HG03103 (cell line): Measurements from ENCODE around the gene RBM19.

Source experiments
- ATAC-seq: cut with Tn5 transposase; IDR thresholded peaks from one replicate; pipeline ENCODE4 v1.9.1; 2021; ENCODE audit warnings: low read depth; ENCODE audit not compliant: unreplicated experiment

The RBM19 gene

DNA sequence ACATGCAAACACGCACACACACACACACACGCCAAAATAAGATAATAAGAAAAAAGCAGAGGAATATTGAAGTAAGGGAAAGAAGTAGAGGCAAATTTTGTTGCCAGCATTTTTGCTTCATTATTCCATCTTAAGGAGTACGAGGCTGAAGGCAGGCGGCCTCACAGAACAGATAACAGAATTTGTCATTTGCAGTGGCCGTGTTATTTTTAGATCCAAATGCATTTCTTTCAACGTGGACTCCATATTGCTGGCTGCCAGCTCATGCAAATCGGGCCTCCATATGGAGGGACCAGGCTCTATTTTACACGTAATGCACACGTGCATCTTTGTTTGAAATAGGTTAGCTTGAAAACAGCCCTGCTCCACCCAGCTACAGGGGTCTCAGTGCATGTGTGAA, 172.9 kb downstream of the RBM19 start:
- no peak for ATAC-seq

DNA sequence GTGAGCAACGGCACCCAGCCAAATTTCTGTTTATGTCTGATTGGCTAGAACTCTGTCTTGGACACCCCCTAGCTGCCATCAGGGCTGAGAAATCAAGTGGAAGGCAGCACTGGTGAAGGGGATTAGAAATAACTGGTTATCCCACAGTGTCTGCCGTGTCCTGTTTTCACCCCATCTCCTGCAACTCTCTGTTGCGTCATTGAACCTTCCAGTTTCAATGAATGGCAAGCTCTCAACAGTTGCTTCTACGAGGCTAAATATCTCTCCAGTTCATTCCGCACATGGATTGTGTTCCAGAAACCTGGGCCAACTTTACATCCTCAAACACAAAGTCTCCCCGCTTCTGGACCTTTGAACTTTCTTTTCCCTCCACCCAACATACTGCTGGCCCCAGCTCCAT, 173.7 kb downstream of the RBM19 start:
- ATAC-seq, result no peak

DNA sequence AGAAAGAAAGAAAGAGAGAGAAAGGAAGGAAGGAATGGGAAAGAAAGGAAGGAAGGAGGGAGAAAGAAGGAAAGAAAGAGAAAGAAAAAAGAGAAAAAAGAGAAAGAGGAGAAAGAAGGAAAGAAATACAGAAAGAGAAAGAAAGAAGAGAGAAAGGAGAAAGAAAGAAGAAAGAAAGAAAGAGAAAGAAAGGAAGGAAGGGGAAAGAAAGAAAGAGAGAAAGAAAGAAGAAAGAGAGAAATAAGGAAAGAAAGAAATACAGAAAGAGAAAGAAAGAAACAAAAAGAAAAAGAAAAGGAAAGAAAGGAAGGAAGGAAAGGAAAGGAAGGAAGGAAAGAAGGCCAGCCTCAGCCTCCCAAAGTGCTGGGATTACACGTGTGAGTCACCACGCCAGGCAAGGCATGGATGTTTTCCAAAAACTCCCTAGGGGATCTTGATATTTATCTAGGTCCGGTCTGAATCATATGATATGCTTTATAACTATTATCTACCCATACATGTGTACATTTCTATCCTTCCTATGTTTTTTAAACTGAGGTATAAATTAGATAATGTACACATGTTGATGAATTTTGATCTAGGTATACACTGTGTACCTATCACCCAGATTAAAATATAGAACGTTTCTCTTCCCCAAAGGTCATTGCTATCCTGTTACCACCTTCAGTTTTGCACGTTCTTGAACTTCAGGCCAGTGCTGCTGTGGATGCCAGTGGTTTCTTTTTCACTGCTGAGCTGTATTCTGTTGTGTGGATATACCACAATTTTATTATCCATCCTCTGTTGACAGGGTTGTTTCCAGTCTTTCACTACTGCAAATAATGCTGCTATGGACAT, 177.9 kb downstream of the RBM19 start:
- no peak for ATAC-seq

DNA sequence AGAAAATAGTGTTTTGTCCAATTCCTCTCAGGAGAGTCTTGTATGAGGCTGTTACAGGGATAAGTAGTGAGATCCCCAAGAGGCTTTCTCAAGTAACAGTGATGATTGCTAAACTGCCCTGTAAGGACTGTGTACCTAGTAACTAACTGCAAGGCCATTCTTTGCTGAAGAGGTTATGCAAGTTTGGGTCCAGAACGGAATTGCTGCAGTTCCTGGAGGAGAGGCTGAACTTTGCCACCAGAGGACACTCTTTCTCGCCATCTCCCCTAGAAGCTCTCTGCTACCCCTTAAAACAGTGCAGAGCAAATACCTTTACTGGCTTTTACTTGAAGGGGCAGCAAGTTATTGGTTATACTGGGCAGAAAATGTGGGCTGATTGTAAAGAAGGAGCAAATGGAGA, 180.0 kb downstream of the RBM19 start:
- no peak for ATAC-seq

DNA sequence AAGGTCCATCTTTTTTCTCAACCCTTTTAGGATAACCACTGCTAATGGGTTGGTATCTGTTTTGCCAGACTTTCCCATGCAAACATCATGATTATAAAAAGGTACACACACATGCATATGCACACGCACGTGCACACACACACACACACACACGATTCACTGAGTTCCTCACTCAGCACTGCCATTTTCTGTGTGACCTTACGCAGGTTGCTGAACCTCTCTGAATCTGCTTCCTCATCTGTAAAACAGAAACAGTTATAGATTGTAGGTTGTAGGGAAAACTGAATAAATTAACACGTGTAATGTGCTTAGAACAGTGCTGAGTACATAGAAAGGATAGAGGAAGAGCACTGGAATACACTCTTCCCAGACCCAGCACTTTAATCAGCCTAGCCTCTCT, 182.3 kb downstream of the RBM19 start:
- no peak for ATAC-seq

DNA sequence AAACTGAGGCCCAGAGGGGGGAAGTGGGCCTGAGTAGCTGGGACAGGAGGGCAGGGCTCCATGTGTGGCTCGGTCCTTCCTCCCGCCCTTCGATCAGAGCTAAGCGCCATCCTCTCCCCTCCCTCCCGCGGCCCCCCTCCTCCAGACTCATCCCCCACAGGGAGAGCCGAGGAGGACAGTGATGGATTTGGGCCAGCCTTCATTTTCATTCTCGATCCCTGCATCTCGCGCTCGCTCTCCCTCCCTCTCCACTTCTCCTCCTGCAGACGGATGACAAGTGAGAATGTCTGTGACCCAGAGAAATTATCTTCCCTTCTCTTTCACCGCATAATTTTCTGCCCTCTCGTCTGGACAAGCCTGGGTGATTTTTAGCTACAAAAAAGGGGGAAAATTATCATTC, 183.3 kb downstream of the RBM19 start:
- no peak for ATAC-seq

DNA sequence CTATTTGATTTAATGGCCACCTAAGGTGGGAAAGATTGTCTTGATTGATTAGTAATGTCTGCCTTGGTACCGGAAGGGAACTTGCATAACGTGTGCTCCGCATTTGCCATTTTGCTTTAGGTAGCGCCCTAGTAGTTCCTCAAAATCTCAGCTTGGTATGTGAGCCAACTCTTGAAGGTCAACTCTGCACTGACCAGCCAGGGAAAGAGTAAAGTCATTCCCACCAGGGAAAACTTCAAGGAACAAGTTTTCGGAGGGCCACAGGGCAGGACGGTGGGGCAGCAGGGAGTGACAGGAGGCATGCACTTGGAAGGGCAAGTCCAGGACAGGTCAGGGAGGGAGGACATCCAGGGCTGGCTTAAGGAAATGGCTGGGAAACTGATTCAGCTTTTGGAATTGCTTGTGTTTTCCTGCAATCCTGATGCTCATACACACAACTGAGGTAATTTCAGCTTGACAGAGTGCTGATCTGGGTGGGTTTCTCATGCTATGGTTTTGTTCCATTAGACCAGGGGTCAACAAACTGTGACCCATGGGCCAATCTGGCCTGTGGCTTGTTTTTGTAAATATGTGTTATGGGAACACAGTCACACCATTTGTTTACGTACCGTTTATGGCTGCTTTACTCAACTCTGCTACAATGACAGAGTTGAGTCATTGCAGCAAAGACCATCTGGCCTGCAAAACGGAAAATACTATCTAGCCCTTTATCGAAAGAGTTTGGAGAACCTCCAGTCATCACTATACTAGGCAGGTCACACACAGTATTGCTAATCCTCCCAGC, 184.5 kb downstream of the RBM19 start:
- ATAC-seq, result no peak

DNA sequence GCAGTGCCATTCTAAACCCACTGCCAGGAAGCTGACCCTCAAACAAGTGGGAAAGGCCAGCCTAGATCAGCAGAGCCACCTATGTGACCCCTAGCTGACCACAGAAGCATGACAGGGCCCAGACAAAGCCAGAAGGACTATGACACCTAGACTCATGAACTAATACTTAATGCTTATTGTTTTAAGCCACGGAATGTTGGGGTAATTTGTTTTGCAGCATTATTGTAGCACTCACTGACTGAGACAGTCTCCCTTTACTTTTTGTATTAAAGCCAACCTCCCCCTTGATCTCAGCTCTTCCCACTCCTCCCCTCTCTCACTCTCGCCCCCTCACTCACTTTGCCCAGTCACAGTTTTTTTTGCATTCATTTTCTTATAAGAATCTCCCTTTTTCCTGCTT, 186.4 kb downstream of the RBM19 start:
- ATAC-seq, result no peak

DNA sequence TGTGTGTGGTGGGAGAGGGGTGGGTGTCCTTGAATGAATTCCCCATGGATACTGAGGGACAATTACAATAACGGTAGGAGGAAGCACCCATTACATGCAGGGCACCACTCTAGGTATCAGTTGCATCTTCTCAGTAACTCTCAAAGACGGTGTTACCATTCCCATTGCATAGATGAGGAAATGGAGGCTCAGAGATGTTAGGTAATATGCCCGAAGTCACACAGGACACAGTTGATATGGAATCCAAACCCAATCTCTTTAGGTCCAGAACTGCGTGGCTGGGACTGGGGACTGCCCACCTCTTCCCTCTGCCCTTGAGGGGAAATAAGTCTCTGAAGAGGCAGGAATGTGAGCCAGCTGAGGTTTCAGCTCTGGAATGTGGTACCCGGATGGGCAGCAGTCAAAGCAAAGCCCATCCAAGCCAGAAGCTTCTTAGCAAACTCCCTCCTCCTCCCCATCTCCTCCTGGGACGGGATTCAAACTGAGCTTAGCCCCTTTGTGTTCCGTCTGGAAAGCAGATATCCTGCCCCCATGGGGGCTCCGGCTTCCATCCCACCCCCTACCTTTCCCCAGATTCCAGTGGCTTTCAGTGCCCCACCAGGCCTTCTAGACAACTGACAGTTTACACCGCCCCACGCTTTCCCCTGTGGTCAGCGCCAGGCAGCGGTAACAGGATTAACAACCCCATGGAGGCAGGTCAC, 187.5 kb downstream of the RBM19 start:
- ATAC-seq, result no peak

DNA sequence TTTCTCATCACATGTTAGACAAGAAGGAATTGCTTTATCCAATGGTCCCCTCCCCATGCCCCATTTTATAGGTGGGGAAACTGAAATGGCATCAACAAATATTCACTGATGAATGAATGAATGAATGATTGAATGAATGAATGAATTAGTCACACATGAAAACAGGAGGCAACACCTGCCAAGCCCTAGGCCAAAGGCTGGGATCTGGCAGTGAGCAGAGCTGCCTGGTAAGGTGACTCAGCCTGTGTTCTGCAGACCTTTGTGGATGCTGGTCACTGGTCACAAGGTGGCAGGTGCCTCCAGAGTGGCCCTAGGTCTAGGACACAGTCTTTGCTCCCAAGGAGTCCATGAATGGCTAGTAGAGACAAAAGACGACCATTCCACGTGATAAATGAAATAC, 188.4 kb downstream of the RBM19 start:
- ATAC-seq, result no peak

DNA sequence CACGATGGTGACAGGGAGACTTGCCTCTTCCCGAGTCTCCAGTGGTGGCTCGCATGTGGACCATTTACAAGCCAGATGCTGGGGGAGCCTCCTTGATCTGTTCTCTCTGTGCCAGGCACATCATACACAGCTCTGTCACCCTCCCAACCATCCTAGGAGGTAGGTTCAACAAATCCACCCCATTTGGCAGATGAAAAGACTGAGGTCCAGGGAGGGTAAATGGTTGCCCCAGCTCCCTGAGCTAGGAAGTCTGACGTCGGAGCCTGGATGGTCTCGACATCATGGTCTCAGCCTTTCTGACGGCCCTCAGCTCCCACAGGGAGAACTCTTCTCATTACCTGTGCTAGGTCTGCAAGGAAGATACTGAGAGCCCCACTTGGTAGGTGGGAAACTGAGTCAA, 189.6 kb downstream of the RBM19 start:
- no peak for ATAC-seq

DNA sequence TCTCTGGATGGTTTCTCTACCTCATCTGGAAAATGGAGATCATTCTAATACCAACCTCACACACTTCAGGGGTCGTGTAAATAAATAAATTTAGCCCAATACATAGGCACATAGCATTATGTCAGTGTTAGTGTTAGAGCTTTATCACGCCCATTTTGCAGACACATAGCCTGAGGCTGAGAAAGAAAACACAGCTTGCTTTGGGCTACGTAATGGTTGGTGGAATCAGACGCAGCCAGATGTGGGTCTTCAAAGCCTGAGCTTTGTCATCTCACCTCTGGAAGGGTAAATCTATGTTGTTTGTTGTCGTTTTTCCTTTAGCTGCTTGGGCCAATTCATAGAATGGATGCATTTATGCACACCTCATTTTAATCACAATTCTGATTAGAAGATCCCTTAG, 191.6 kb downstream of the RBM19 start:
- no peak for ATAC-seq

DNA sequence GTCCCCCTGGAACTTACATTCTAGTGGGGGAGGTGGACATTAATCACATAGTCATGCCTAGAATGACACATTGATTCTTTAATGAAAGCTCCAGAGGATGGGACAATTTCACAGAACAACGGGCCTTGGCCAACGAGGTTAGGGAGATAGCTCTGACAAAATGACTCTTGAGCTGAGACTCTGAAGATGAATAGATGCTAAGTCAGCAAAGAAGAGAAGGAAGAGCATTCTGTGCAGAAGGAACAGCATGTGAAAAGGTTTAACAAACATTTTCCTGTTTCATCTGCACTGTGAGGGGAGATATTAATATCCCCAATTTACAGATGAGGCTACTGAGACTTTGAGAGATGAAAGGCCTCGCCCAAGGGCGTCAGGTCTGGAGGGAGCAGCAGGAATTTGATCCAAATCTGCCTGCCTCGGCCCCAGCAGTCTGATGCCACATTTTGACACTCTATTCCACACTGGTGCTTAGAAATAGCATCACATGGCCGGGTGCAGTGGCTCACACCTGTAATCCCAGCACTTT, 193.6 kb downstream of the RBM19 start:
- ATAC-seq, result no peak

DNA sequence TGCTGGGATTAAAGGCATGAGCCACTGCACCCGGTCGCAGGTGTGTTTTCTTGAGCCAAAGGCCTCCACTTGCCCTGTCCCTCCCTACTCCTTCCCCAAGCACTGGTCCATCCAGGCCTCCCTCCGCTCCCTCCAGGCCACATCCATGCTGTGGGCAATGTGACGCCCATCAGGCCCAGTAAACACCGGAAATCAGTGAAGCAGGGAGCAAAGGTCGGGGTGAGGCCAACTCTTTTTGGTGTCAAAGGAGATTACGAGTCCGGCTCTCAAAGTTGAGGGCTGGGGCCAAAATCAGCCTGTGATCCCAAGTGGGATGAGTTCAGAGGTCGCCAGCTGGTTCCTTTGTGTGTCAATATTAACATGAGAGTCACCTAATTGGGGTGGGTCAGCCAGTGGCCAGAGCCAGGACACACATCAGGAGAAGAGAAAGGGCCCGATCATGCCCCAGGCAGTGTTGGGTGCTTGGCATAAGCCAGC, 195.7 kb downstream of the RBM19 start:
- ATAC-seq, result no peak

DNA sequence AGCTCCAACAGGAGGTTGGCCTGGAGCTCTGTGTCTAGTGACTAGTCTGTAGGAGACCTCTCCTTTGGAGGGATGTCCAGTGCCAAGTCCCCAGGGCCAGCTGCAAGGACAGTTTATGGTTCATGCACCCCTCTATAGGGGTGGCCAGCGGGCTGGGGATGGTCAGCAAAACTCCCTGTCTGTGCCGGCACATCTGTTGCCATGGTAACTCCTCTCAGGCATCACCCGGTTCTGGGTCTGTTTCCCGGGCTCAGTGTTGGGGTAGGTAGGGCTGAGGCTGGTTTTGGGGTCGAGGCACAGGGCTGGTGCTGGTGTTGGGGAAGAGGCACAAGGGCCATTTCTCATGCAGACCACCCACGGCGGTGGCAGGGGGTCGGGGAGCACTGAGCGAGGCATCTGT, 196.8 kb downstream of the RBM19 start:
- no peak for ATAC-seq

DNA sequence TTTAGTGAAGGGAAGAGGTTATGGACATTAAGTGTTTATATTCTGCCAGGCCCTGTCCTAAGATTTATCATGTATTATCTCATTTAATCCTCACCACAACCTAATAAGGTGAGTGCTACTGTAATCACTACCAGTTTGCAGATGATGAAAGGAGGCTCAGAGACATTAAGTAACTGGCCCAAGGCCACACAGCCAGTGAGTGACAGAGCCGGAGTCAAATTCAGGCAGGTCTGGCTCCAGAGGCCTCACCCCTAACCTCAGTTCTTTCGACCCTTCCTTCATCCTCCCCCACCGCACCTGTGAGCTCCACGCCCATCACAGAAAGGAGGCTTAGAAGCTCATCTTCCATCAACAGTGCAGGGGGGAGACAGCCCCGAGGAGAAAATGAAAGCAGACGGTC, 197.3 kb downstream of the RBM19 start:
- no peak for ATAC-seq

DNA sequence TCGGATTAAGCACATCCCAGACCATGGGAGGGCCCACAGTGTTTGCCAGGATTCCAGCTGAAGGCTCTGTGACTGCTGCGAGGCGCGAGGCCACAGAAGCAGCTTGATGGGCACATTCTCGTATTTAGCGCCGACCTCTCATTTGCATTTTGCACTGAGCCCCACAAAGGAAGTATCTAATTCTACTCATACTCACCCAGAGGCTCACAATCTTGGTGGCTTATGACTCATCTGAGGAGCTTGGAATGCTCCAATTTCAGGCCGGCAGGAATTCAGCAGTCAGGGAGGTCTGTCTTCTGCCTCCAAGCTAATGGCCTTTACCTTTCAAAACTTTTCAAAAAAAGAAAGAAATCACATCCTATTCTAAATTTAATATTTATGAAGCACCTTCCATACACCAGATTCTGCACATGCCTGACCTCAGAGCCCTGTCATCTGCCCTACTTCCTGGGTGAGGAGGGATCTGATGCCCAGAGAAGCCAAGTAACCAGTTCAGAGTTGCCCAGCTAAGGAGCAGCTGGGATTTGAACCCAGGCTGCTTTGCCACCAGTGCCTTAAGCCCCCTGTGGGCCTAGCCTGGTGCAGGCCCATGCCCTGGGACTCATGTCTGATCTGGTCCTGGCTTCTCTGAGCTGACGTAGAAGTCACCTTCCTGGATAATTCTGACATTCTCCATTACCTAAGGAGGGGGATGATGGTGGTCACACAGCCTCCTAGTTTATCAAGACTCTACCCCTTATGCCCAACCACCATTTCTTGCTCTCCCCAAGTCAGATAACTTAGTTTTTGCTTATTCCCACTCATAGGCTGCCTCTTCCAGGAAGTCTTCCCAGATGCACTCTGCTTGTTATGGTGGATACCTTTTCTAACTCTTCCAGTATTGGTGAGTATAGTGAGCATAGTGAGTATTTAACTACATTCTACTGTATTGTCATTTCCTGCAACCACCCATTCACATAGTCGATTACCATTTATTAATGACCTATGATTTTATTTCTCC, 198.9 kb downstream of the RBM19 start:
- no peak for ATAC-seq
